Measurements from ENCODE around the gene PTH2R.

Gene PTH2R

GRCh38 chr2:208451061-208451460 lies 44.5 kb downstream of the PTH2R start:
- ATAC-seq = no peak
- TF ChIP-seq POU6F1 (CRISPR knock-in tag; IDR thresholded peaks at IDR 0.05; ENCODE audit: borderline replicate concordance, low read depth) (no peak), PATZ1 (CRISPR knock-in tag; IDR thresholded peaks at IDR 0.05; ENCODE audit: borderline replicate concordance) (no peak), ZC3H10 (CRISPR knock-in tag; IDR thresholded peaks at IDR 0.05) (no peak), PPARA (CRISPR knock-in tag; IDR thresholded peaks at IDR 0.05; ENCODE audit: borderline replicate concordance) (no peak), TOX (CRISPR knock-in tag; IDR thresholded peaks at IDR 0.05; ENCODE audit: borderline replicate concordance) (no peak), CSRNP3 (CRISPR knock-in tag; IDR thresholded peaks at IDR 0.05) (no peak), RARB (CRISPR knock-in tag; IDR thresholded peaks at IDR 0.05) (no peak), OSR1 (CRISPR knock-in tag; IDR thresholded peaks at IDR 0.05) (no peak), ARNTL (CRISPR knock-in tag; IDR thresholded peaks at IDR 0.05; ENCODE audit: borderline replicate concordance, low read depth) (no peak), ZNF70 (CRISPR knock-in tag; IDR thresholded peaks at IDR 0.05) (no peak), BACH2 (CRISPR knock-in tag; IDR thresholded peaks at IDR 0.05; ENCODE audit: borderline replicate concordance) (no peak), CREB5 (CRISPR knock-in tag; IDR thresholded peaks at IDR 0.05; ENCODE audit: low read depth) (no peak), ZFP30 (CRISPR knock-in tag; IDR thresholded peaks at IDR 0.05) (no peak), ISL1 (CRISPR knock-in tag; IDR thresholded peaks at IDR 0.05) (no peak), ESRRG (CRISPR knock-in tag; IDR thresholded peaks at IDR 0.05) (no peak), SNAI2 (CRISPR knock-in tag; IDR thresholded peaks at IDR 0.05) (no peak), ZFP3 (CRISPR knock-in tag; IDR thresholded peaks at IDR 0.05) (no peak), ZNF8 (CRISPR knock-in tag; IDR thresholded peaks at IDR 0.05) (no peak)

- no peak for ATAC-seq
- no peak for TF ChIP-seq PPARA (CRISPR knock-in tag; IDR thresholded peaks at IDR 0.05; ENCODE audit: borderline replicate concordance)
- no peak for TF ChIP-seq OSR1 (CRISPR knock-in tag; IDR thresholded peaks at IDR 0.05)
- TF ChIP-seq POU6F1 (CRISPR knock-in tag; IDR thresholded peaks at IDR 0.05; ENCODE audit: borderline replicate concordance, low read depth) = no peak
- TF ChIP-seq TSHZ2 (CRISPR knock-in tag; IDR thresholded peaks at IDR 0.05) = no peak
- TF ChIP-seq CSRNP3 (CRISPR knock-in tag; IDR thresholded peaks at IDR 0.05) = no peak
- TF ChIP-seq PATZ1 (CRISPR knock-in tag; IDR thresholded peaks at IDR 0.05; ENCODE audit: borderline replicate concordance) = no peak
- TF ChIP-seq BACH2 (CRISPR knock-in tag; IDR thresholded peaks at IDR 0.05; ENCODE audit: borderline replicate concordance) = no peak
- no peak for TF ChIP-seq CREB5 (CRISPR knock-in tag; IDR thresholded peaks at IDR 0.05; ENCODE audit: low read depth)
- TF ChIP-seq ZFP30 (CRISPR knock-in tag; IDR thresholded peaks at IDR 0.05) = no peak
- TF ChIP-seq TCF4 (CRISPR knock-in tag; IDR thresholded peaks at IDR 0.05; ENCODE audit: borderline replicate concordance) = no peak
- TF ChIP-seq ZNF8 (CRISPR knock-in tag; IDR thresholded peaks at IDR 0.05) = no peak
- TF ChIP-seq ESRRG (CRISPR knock-in tag; IDR thresholded peaks at IDR 0.05) = no peak
Observed at GRCh38 chr2:208454861-208455260, 48.3 kb downstream of the PTH2R start.
